Psoas muscle (tissue), 8 donors: ENCODE data around the gene BRIP1. TPM values are rescaled to one million over a fixed set of nuclear protein-coding genes. Genes with fewer than 3 reads are reported as not detected.

Experiments
- ATAC-seq, 4 donors: fragments of 200-7000 bp; cut with Tn5 transposase; one replicate each; pipeline ENCODE4 v1.9.1; 2020; ENCODE audit warnings: moderate library complexity in 3 of 4, mild to moderate bottlenecking in 2 of 4
- DNase-seq, 2 donors: peaks; one replicate each; pipeline ENCODE4 v3.0.0-alpha.2; 2020
- H3K27ac ChIP-seq: fragments of 200-600 bp; one replicate; pipeline ENCODE4 v1.8.0; 2022
- H3K27me3 ChIP-seq, 3 donors: fragments of 200-600 bp in 1 of 3; one replicate each; pipeline versions ENCODE4 v1.6.1 to v1.8.0; 2013 to 2022; ENCODE audit warnings: low read length in 2 of 3, mild to moderate bottlenecking in 2 of 3, moderate library complexity in 1 of 3; ENCODE audit not compliant: insufficient read depth in 3 of 3
- H3K36me3 ChIP-seq, 2 donors: fragments of 200-600 bp in 1 of 2; one replicate each; pipeline versions ENCODE4 v1.6.1 to v1.8.0; 2013 to 2022; ENCODE audit warnings: low read depth in 1 of 2, mild to moderate bottlenecking in 1 of 2, moderate library complexity in 1 of 2; ENCODE audit not compliant: insufficient read depth in 1 of 2
- H3K4me1 ChIP-seq: fragments of 200-600 bp; one replicate; pipeline ENCODE4 v1.8.0; 2022
- H3K4me3 ChIP-seq: fragments of 200-600 bp; one replicate; pipeline ENCODE4 v1.8.0; 2022; ENCODE audit warnings: mild to moderate bottlenecking
- H3K9me3 ChIP-seq: fragments of 200-600 bp; one replicate; pipeline ENCODE4 v1.8.0; 2022
- CTCF ChIP-seq: fragments of 200-600 bp; IDR thresholded peaks from one replicate; pipeline ENCODE4 v1.8.0; 2022; ENCODE audit warnings: antibody characterized with exemption
- WGBS, 3 donors: extraction: QIAGEN DNeasy Blood & Tissue Kit; methylation state at CpG; one replicate each; pipeline versions ENCODE4 v1.1.6 to v1.1.7; 2013; 5-methylcytosine and 5-hydroxymethylcytosine counted together
- intact Hi-C, 2 donors: fragments of 100-400 bp; cut with DNase I; formaldehyde crosslinking; loops; one replicate each; pipeline versions ENCODE4 v1.11.0 to v1.14.2; 2022
- polyA plus RNA-seq, 3 donors: library from polyadenylated mRNA; stranded (reverse); fragments of 200-250 nt; gene quantifications; one replicate each; pipeline ENCODE4 v1.2.3, GENCODE V29; 2013
- total RNA-seq, 4 donors: library from RNA; stranded (reverse); fragmentation: NEBNext Ultra II Directional in 2 of 4; extraction: Animal tissue kit (Norgen Biotek cat#: 25700) in 2 of 4; gene quantifications; one replicate each; pipeline versions ENCODE4 v1.2.1 to v1.2.4, GENCODE V29; 2021 to 2023
- donor health status: healthy with polysubstance abuse.
- donor health status: DM: no; HTN: no; CAD: no; lungs with moderate emphysema.
- donor health status: Bipolar disorder and iron deficiency.
- donor health status: healthy.
- donor health status: DM: yes; HTN: yes; CAD: no.
- donor health status: DM: no; HTN: no; CAD: no.
- donor health status: DM: no; HTN: no; CAD: no.
- donor health status: DM: yes; HTN: yes; CAD: no.

BRIP1 gene
- total and polyA plus RNA-seq, 7 donors, result 0.03 to 0.40 (median 0.19) TPM; not detected in 1

- Histone ChIP-seq H3K9me3 (no peaks in the 10 kb centered on the region), H3K36me3 (no peaks in the 10 kb centered on the region), H3K4me3 (no peak overlapping the region), H3K4me1 (no peaks in the 10 kb centered on the region), H3K27ac (no peak overlapping the region), H3K27me3 (no peaks in the 10 kb centered on the region)
- no peak for ATAC-seq
- TF ChIP-seq CTCF, result no peak
- WGBS, 3 donors, result 97 to 99% (median 98%) methylated on average over 3 of the region's 3 CpGs
- DNase-seq, result no peak
- intact Hi-C loops, result no loop called here
Observed at GRCh38 chr17:61817452-61817851, 45.9 kb downstream of the BRIP1 start.

- 76 to 85% (median 80%) methylated on average over 4 of the region's 4 CpGs for WGBS, 3 donors
- H3K4me1 ChIP-seq, result no peaks in the 10 kb centered on the region
- no peaks in the 10 kb centered on the region for H3K9me3 ChIP-seq
Observed at GRCh38 chr17:61816538-61816937, 46.8 kb downstream of the BRIP1 start.

GRCh38 chr17:61815863-61816503, 47.3 kb downstream of the BRIP1 start:
- WGBS, 3 donors, result 41 to 48% (median 41%) methylated on average over 5 of the region's 5 CpGs
- TF ChIP-seq CTCF, result no peak
- ATAC-seq (no peak), DNase-seq (no peak)
- no peaks in the 10 kb centered on the region for H3K36me3 ChIP-seq
- intact Hi-C loops, result no loop called here
- H3K4me3 ChIP-seq, result no peak overlapping the region
- no peaks in the 10 kb centered on the region for H3K9me3 ChIP-seq
- H3K4me1 ChIP-seq, result no peaks in the 10 kb centered on the region
- no peak overlapping the region for H3K27ac ChIP-seq
- no peaks in the 10 kb centered on the region for H3K27me3 ChIP-seq

More at GRCh38 chr17:61816538-61816937, 46.8 kb downstream of the BRIP1 start:
- H3K4me3 ChIP-seq, result no peak overlapping the region
- intact Hi-C loops, result no loop called here
- TF ChIP-seq CTCF, result no peak
- DNase-seq, result no peak
- no peak for ATAC-seq
- H3K27me3 ChIP-seq, result no peaks in the 10 kb centered on the region
- no peaks in the 10 kb centered on the region for H3K36me3 ChIP-seq
- H3K27ac ChIP-seq, result no peak overlapping the region

- Histone ChIP-seq H3K27me3 (no peaks in the 10 kb centered on the region), H3K27ac (no peak overlapping the region), H3K4me3 (no peak overlapping the region), H3K4me1 (peaks cover 4% of the 10 kb centered on the region), H3K36me3 (no peaks in the 10 kb centered on the region), H3K9me3 (no peaks in the 10 kb centered on the region)
- ATAC-seq, result no peak
- intact Hi-C loops, result no loop called here
- no peak for DNase-seq
- WGBS, 3 donors, result 89 to 97% (median 96%) methylated on average over 1 of the region's 1 CpG
- TF ChIP-seq CTCF, result no peak
Observed at GRCh38 chr17:61814485-61814884, 48.8 kb downstream of the BRIP1 start.

- 58 to 74% (median 63%) methylated on average over 1 of the region's 1 CpG for WGBS, 3 donors
- no peak overlapping the region for H3K4me3 ChIP-seq
- ATAC-seq (no peak), DNase-seq (no peak)
- no peaks in the 10 kb centered on the region for H3K27me3 ChIP-seq
- H3K27ac ChIP-seq, result no peak overlapping the region
- peaks cover 6% of the 10 kb centered on the region for H3K4me1 ChIP-seq
- intact Hi-C loops, result no loop called here
- no peaks in the 10 kb centered on the region for H3K36me3 ChIP-seq
- no peak for TF ChIP-seq CTCF
- H3K9me3 ChIP-seq, result no peaks in the 10 kb centered on the region
Observed at GRCh38 chr17:61813211-61813610, 50.1 kb downstream of the BRIP1 start.
